ENCODE measurements around the gene ORC1.
A peak's percentile ranks its signal among the peaks of the same experiment; 100 is the strongest.

Gene ORC1

DNA sequence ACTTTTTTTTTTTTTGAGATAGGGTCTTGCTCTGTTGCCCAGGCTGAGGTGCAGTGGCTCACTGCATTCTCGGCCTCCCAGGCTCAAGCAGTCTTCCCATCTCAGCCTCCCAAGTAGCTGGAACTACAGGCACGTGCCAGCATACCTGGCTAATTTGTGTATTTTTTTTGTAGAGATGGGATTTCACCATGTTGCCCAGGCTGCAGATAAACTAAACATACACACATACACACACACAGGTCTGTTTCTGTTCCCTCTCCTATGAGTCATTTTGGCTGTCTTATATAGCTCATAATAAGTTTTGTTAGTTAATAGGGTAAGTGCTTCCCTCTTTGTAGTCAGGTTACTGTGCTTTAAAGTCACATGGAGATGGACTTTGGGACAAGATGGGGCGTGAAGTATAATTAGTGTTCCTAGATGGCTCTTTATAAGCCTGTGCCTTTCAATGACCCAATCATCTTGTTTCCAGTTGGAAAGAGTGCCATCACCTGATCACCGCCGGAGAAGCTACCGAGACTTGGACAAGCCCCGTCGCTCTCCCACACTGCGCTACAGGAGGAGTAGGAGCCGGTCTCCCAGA lies 9.3 kb upstream of the ORC1 start:
- no peak overlapping the region for H3K4me3 ChIP-seq (ENCODE audit: low read depth, low read length)
- H3K27me3 ChIP-seq (ENCODE audit: insufficient read depth, low read depth, severe bottlenecking) = no peaks in the 10 kb centered on the region
- TF ChIP-seq, protein P1, sequence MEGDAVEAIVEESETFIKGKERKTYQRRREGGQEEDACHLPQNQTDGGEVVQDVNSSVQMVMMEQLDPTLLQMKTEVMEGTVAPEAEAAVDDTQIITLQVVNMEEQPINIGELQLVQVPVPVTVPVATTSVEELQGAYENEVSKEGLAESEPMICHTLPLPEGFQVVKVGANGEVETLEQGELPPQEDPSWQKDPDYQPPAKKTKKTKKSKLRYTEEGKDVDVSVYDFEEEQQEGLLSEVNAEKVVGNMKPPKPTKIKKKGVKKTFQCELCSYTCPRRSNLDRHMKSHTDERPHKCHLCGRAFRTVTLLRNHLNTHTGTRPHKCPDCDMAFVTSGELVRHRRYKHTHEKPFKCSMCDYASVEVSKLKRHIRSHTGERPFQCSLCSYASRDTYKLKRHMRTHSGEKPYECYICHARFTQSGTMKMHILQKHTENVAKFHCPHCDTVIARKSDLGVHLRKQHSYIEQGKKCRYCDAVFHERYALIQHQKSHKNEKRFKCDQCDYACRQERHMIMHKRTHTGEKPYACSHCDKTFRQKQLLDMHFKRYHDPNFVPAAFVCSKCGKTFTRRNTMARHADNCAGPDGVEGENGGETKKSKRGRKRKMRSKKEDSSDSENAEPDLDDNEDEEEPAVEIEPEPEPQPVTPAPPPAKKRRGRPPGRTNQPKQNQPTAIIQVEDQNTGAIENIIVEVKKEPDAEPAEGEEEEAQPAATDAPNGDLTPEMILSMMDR (IDR thresholded peaks at IDR 0.05; ENCODE audit: low read depth, low read length) = no peak
- H3K36me3 ChIP-seq = peaks cover 91% of the 10 kb centered on the region
- no peak for DNase-seq
- no peaks in the 10 kb centered on the region for H3K9me3 ChIP-seq (ENCODE audit: severe bottlenecking)
- H3K27ac ChIP-seq = no peak overlapping the region

DNA sequence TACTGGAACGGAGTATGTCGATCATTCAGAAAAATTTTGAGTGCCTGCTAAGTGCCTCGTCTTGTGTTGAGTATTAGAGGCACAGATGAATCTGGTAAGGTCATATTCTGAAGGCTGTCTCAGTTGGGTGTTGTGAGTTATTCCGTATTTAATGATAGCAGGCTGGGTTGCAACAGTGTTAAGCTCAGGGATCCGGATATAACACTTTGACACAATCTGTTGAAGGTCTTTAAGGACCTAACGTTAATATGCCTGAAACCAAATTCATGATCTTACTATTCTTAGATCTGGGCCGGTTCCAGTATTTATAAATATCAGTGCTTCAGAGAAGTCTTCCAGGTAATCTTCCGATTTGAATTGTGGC lies 734 bp upstream of the ORC1 start:
- TF ChIP-seq, protein P1 (IDR thresholded peaks at IDR 0.05; ENCODE audit: low read depth, low read length) = no peak
- peak overlapping the region; percentile 86 for H3K27ac ChIP-seq
- no peaks in the 10 kb centered on the region for H3K9me3 ChIP-seq (ENCODE audit: severe bottlenecking)
- peak overlapping the region; percentile 96 for H3K4me3 ChIP-seq (ENCODE audit: low read depth, low read length)
- no peaks in the 10 kb centered on the region for H3K27me3 ChIP-seq (ENCODE audit: insufficient read depth, low read depth, severe bottlenecking)
- DNase-seq = no peak
- H3K36me3 ChIP-seq = peaks cover 64% of the 10 kb centered on the region

DNA sequence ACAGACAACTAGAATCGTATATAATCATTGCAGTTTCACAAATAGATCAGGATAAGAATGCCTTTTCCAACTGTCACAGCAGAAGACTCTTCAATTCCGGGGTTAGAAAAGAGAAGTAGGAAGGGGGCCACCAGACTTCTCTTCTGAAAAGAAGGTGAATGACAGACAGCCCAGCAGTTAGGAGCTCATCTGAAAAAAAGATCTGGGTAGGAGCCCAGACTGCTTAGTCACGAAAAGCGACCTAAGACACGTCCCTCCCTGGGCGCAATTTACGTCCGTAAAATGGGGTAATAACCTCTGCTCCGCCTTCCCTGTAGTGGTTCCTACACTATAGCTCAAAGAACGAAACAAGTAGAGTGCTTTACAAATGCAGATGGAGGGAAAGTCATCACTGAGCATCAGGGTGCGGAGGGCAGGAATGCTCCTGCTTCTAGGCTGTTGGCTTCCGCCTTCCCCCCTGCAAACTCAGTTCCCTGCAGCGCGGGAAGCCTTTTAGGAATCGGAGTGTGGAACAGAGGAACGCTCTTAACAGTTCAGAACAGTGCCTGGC lies 582 bp downstream of the ORC1 start:
- peak; percentile 14 for DNase-seq
- TF ChIP-seq, protein P1 (IDR thresholded peaks at IDR 0.05; ENCODE audit: low read depth, low read length) = no peak
- no peaks in the 10 kb centered on the region for H3K27me3 ChIP-seq (ENCODE audit: insufficient read depth, low read depth, severe bottlenecking)
- H3K9me3 ChIP-seq (ENCODE audit: severe bottlenecking) = no peaks in the 10 kb centered on the region
- H3K4me3 ChIP-seq (ENCODE audit: low read depth, low read length) = peak overlapping the region; percentile 96
- H3K27ac ChIP-seq = peak overlapping the region; percentile 86
- peaks cover 57% of the 10 kb centered on the region for H3K36me3 ChIP-seq

DNA sequence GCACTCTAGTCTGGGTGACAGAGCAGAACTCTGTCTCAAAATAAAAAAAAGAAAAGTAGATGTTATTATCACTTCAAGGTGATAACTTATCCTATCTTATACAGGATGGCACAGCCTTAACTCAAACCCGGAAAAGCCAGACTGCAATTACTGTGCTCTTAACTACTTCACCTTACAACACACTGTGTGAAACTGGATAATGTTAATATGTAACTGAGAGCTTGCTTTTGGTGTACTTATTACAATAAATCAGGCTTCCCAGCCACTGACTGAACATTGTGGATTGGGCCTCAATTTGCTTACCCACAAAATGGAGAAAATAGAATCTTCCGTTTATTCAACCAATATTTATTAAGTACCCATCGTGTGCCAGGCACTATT lies 1.4 kb downstream of the ORC1 start:
- TF ChIP-seq, protein P1 (IDR thresholded peaks at IDR 0.05; ENCODE audit: low read depth, low read length) = no peak
- Histone ChIP-seq H3K27ac (no peak overlapping the region; the same call in 1 of the 2 replicates), H3K9me3 (ENCODE audit: severe bottlenecking) (no peaks in the 10 kb centered on the region), H3K27me3 (ENCODE audit: insufficient read depth, low read depth, severe bottlenecking) (no peaks in the 10 kb centered on the region), H3K4me3 (ENCODE audit: low read depth, low read length) (peak overlapping the region; percentile 96; the same call in 1 of the 2 replicates), H3K36me3 (peaks cover 54% of the 10 kb centered on the region)
- no peak for DNase-seq

DNA sequence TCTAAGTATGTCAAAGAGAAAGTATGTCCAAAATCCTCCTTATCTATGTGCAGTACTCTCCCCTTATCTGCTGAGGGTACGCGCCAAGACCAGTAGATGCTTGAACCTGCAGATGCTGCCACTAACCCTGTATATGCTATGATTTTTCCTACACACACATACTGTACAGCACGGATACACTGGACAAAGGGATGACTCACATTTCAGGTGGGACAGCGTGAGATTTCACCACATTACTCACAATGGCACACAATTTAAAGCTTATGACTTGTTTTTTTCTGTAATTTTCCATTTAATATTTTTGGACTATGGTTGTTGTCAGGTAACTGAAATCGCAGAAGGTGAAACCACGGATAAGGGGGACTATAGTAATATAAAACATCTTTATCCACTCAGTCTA lies 4.1 kb downstream of the ORC1 start:
- H3K36me3 ChIP-seq = peaks cover 57% of the 10 kb centered on the region

More for the DNA sequence above, 4.1 kb downstream of the ORC1 start:
- no peak for DNase-seq
- Histone ChIP-seq H3K4me3 (ENCODE audit: low read depth, low read length) (no peak overlapping the region), H3K27ac (no peak overlapping the region), H3K27me3 (ENCODE audit: insufficient read depth, low read depth, severe bottlenecking) (no peaks in the 10 kb centered on the region), H3K9me3 (ENCODE audit: severe bottlenecking) (no peaks in the 10 kb centered on the region)
- TF ChIP-seq, protein P1 (IDR thresholded peaks at IDR 0.05; ENCODE audit: low read depth, low read length) = no peak

All from WERI-Rb-1 (cell line).